Lower leg skin (tissue), 4 donors: ENCODE results near the gene FBXO44. TPM values are rescaled to one million over a fixed set of nuclear protein-coding genes. Genes with fewer than 3 reads are reported as not detected.

Source experiments
- DNase-seq, 2 donors: peaks; one replicate each; pipeline ENCODE4 v3.0.0-alpha.2; 2019; ENCODE audit warnings: low spot score in 2 of 2
- H3K4me3 ChIP-seq: fragments of 200-600 bp; sonication (generic); 2 replicates; pipeline ENCODE4 v1.5.1; 2017; ENCODE audit warnings: mild to moderate bottlenecking, low read depth; ENCODE audit not compliant: poor library complexity, severe bottlenecking
- POLR2A ChIP-seq, 2 donors: fragments of 450-650 bp; IDR thresholded peaks; one replicate each; pipeline ENCODE4 v1.6.1; 2016 to 2017; ENCODE audit warnings: antibody characterized with exemption in 2 of 2, mild to moderate bottlenecking in 1 of 2, moderate library complexity in 1 of 2
- WGBS, 2 donors: methylation state at CpG; one replicate each; pipeline ENCODE4 v1.1.5; 2018; 5-methylcytosine and 5-hydroxymethylcytosine counted together
- intact Hi-C: fragments of 100-400 bp; cut with DNase I; formaldehyde crosslinking; loops from one replicate; pipeline ENCODE4 v1.15.0; 2023; ENCODE audit warnings: low total_unique reads
- total RNA-seq, 4 donors: library from RNA; depleted of rRNA; stranded (reverse); fragments of >200 nt; gene quantifications; one replicate each; pipeline ENCODE4 v1.1.0, GENCODE V29; 2016
- TF ChIP-seq, protein P1 (sequence below), 3 donors: fragments of 450-650 bp; IDR thresholded peaks; one replicate each; pipeline ENCODE4 v1.5.1; 2016; ENCODE audit warnings: antibody characterized with exemption in 3 of 3, mild to moderate bottlenecking in 3 of 3, moderate library complexity in 2 of 3

FBXO44 gene
- total RNA-seq, 4 donors from 2014 or later, result 25.0 to 32.3 (median 27.0) TPM

GRCh38 chr1:11650331-11650991 lies 4.2 kb upstream of the FBXO44 start:
- TF ChIP-seq POLR2A (IDR thresholded peaks at IDR 0.05), result no peak
- TF ChIP-seq, protein P1, sequence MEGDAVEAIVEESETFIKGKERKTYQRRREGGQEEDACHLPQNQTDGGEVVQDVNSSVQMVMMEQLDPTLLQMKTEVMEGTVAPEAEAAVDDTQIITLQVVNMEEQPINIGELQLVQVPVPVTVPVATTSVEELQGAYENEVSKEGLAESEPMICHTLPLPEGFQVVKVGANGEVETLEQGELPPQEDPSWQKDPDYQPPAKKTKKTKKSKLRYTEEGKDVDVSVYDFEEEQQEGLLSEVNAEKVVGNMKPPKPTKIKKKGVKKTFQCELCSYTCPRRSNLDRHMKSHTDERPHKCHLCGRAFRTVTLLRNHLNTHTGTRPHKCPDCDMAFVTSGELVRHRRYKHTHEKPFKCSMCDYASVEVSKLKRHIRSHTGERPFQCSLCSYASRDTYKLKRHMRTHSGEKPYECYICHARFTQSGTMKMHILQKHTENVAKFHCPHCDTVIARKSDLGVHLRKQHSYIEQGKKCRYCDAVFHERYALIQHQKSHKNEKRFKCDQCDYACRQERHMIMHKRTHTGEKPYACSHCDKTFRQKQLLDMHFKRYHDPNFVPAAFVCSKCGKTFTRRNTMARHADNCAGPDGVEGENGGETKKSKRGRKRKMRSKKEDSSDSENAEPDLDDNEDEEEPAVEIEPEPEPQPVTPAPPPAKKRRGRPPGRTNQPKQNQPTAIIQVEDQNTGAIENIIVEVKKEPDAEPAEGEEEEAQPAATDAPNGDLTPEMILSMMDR (IDR thresholded peaks at IDR 0.05), result no peak
- peak in 1 of 2 donors; percentile 35 for DNase-seq
- intact Hi-C loops, result no loop called here
- WGBS, 2 donors, result 57 to 59% methylated on average over 18 to 25 of the region's 47 CpGs
- H3K4me3 ChIP-seq, result no peak overlapping the region

DNA sequence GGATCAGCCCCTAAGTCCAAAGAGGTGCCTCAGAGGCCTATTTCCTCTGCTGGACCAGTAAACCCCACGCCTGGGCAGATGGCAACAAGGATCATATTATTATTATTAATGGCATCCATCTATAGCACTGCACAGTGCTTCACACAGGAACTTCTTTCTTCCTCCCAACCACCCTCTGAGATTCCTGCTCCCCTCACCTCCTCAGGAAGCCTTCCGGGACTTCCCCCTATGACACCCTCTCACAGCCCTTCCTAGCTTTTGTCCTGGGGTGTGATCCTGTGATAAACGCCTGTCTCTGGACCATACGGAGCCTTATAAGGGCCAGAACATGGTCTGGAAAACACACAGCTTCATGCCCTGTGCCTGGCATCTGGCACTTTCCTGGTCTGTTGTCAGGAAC lies 3.7 kb upstream of the FBXO44 start:
- TF ChIP-seq POLR2A (IDR thresholded peaks at IDR 0.05), result no peak
- TF ChIP-seq, protein P1 (IDR thresholded peaks at IDR 0.05), result no peak
- H3K4me3 ChIP-seq, result no peak overlapping the region
- WGBS, 2 donors, result 84 to 89% methylated on average over 4 of the region's 4 CpGs
- intact Hi-C loops, result no loop called here
- no peak for DNase-seq

- TF ChIP-seq, protein P1 (IDR thresholded peaks at IDR 0.05), result no peak
- no peak for TF ChIP-seq POLR2A (IDR thresholded peaks at IDR 0.05)
- WGBS, 2 donors, result 88 to 94% methylated on average over 11 of the region's 11 CpGs
- H3K4me3 ChIP-seq, result no peak overlapping the region
- intact Hi-C loops, result no loop called here
- no peak for DNase-seq
Observed at GRCh38 chr1:11652203-11652780, 2.4 kb upstream of the FBXO44 start.

DNA sequence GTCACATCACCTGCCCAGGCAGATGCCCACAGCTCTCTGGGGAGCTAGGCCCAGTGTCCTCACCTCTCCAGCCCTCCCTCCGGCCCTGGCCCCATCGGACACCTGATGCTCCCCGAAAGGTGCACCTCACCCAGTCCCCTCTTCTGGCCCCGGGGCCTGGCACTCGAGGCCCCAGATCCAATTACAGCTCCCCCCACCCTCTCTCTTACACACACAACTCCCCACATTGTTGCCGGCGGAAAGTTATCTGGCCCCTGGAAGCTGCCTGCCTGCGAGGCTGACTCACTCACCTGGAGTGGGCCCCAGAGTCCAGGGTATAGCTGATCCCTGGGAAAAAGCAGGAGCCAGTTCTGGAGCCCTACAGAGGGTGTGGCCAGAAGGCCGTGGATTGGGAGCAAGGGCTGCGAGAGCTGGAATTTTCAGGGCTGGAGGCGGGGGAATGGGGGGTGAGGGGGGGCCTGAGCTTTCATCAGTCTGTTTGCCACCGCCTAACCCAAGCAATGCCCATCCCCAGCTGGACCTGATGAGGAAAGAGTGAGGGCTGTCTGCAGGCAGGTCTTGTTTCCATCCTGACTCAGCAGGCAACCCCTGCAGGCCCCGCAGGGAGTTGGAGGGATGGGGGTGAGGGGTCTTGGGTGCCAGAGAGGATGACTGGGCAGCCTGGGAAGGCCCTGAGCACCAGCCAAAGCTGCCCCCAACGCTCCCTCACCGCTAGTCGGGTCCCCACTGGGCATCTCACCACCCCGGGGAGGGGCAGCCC lies 1.4 kb upstream of the FBXO44 start:
- no peak for DNase-seq
- no peak overlapping the region for H3K4me3 ChIP-seq
- 55 to 60% methylated on average over 14 to 17 of the region's 17 CpGs for WGBS, 2 donors
- TF ChIP-seq, protein P1 (IDR thresholded peaks at IDR 0.05), result no peak
- intact Hi-C loops, result no loop called here

GRCh38 chr1:11653861-11654136 lies 878 bp upstream of the FBXO44 start:
- no peak for DNase-seq
- 25 to 65% methylated on average over 4 to 7 of the region's 7 CpGs for WGBS, 2 donors
- H3K4me3 ChIP-seq, result peak overlapping the region; percentile 38
- TF ChIP-seq POLR2A (IDR thresholded peaks at IDR 0.05), result no peak
- TF ChIP-seq, protein P1 (IDR thresholded peaks at IDR 0.05), result no peak
- intact Hi-C loops, result no loop called here
